Activated CD8-positive, alpha-beta memory T cell treated with anti-CD3 and anti-CD28 coated beads, Interleukin-2, amount 10 ng/mL, durations not matched to agents 7 days and 5 days (primary cell): ENCODE results near the gene DNAJB8. TPM values are rescaled to one million over a fixed set of nuclear protein-coding genes. Genes with fewer than 3 reads are reported as not detected.

ENCODE experiments used
- ATAC-seq: fragments of 150-1000 bp; cut with Tn5 transposase; one replicate; pipeline ENCODE4 v1.10.0; 2021; ENCODE audit warnings: moderate library complexity
- CTCF ChIA-PET: fragments of 350-600 bp; sonication (Branson Sonifier 250); formaldehyde crosslinking; loops from one replicate; lab custom pipeline; 2021; ENCODE audit warnings: antibody characterized with exemption; lab: Charles Lee
- DNase-seq: peaks from one replicate; pipeline ENCODE4 v3.0.0-alpha.2; 2020
- H3K27ac Mint-ChIP-seq: one replicate; pipeline ENCODE4 v1.8.0; 2021; ENCODE audit warnings: mild to moderate bottlenecking, mixed read lengths
- H3K27me3 Mint-ChIP-seq: one replicate; pipeline ENCODE4 v1.8.0; 2021; ENCODE audit warnings: mixed read lengths
- H3K36me3 Mint-ChIP-seq: one replicate; pipeline ENCODE4 v1.8.0; 2021; ENCODE audit warnings: mild to moderate bottlenecking, mixed read lengths
- H3K4me1 Mint-ChIP-seq: one replicate; pipeline ENCODE4 v1.8.0; 2021; ENCODE audit warnings: mixed read lengths
- H3K4me3 Mint-ChIP-seq: one replicate; pipeline ENCODE4 v1.8.0; 2021; ENCODE audit warnings: mild to moderate bottlenecking, moderate library complexity, mixed read lengths
- H3K9me3 Mint-ChIP-seq: one replicate; pipeline ENCODE4 v1.8.0; 2022; ENCODE audit warnings: low read depth, mixed read lengths
- total RNA-seq, 2 experiments: library from RNA; stranded (reverse); gene quantifications; one replicate each; pipeline ENCODE4 v1.2.3, GENCODE V29; 2021

Gene DNAJB8
- total RNA-seq, 2 experiments from 2014 or later: not detected

DNA sequence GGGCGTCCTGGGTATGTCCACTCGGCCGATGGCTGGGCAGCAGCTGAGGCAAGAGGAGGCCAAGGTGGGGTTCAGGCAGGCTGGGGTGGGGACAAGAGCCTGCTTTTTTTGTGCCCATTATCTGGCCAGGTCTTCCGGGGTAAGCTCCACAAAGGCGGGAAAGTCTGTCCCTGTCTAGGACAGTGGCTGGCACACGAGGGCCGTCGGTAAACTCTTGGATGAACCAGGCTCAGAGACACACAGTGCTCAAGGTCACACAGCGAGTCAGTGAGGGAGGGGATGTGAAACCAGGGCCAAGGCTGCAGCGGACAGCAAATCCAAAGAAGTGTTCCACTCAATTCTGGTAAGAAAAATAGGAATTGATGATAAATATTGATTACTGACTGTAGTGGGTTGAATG is 2.9 kb downstream of the DNAJB8 start:
- Mint-ChIP-seq H3K27ac (no peak overlapping the region), H3K4me1 (peaks cover 7% of the 10 kb centered on the region), H3K9me3 (no peaks in the 10 kb centered on the region), H3K4me3 (no peak overlapping the region), H3K36me3 (no peaks in the 10 kb centered on the region), H3K27me3 (peaks cover 7% of the 10 kb centered on the region)
- CTCF ChIA-PET: interaction anchor here (1.3 kb wide), 1 partner anchor 38 kb away, joined by 5 read pairs; no protein-coding TSS in a partner anchor
- ATAC-seq: no peak
- DNase-seq: no peak

- H3K4me3 Mint-ChIP-seq: no peak overlapping the region
- H3K27me3 Mint-ChIP-seq: peaks cover 7% of the 10 kb centered on the region
- CTCF ChIA-PET: interaction anchor here (1.3 kb wide), 1 partner anchor 37 kb away, joined by 5 read pairs; no protein-coding TSS in a partner anchor
- ATAC-seq (no peak), DNase-seq (no peak)
- no peaks in the 10 kb centered on the region for H3K9me3 Mint-ChIP-seq
- no peaks in the 10 kb centered on the region for H3K36me3 Mint-ChIP-seq
- no peak overlapping the region for H3K27ac Mint-ChIP-seq
- peaks cover 7% of the 10 kb centered on the region for H3K4me1 Mint-ChIP-seq
These were observed 3.3 kb downstream of the DNAJB8 start for GRCh38 chr3:128463354-128463753.

GRCh38 chr3:128462931-128463330 is 3.8 kb downstream of the DNAJB8 start:
- CTCF ChIA-PET: no interaction called here
- Mint-ChIP-seq H3K9me3 (no peaks in the 10 kb centered on the region), H3K27ac (no peak overlapping the region), H3K36me3 (no peaks in the 10 kb centered on the region), H3K4me3 (no peak overlapping the region), H3K27me3 (peaks cover 7% of the 10 kb centered on the region), H3K4me1 (peaks cover 7% of the 10 kb centered on the region)
- DNase-seq (no peak), ATAC-seq (no peak)

DNA sequence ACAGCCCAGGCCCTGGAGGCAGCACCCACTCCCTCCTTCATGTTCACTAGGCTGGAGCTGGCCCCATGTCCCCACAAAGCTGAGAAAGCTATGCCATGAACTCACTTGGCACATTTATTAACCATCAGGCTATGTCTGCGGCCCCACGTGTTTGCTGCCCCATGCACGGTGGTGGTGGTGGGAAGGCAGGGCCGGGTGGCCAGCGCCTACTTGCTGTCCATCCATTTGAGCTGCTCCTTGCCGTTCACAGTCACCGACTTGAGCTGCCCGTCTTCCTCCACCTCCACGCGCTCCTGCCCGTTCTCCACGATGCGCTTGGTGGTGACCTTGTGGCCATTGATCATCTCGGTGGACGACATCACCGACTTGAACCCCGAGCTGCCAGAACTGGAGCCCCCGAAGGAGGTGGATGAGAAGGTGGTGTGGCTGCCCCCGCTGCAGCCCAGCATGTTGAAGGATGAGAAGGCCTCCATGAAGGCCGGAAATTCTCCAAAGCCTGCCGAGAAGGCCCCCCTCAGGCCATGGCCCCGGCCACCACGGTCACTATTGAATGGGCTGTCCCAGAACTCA is 4.3 kb downstream of the DNAJB8 start:
- H3K4me3 Mint-ChIP-seq: no peak overlapping the region
- CTCF ChIA-PET: no interaction called here

GRCh38 chr3:128461731-128462130 is 5.0 kb downstream of the DNAJB8 start:
- no peak overlapping the region for H3K27ac Mint-ChIP-seq

More for the DNA sequence above, 4.3 kb downstream of the DNAJB8 start:
- H3K27me3 Mint-ChIP-seq: peaks cover 7% of the 10 kb centered on the region
- H3K9me3 Mint-ChIP-seq: no peaks in the 10 kb centered on the region
- no peaks in the 10 kb centered on the region for H3K36me3 Mint-ChIP-seq
- no peak overlapping the region for H3K27ac Mint-ChIP-seq
- DNase-seq: no peak
- H3K4me1 Mint-ChIP-seq: peaks cover 7% of the 10 kb centered on the region
- no peak for ATAC-seq

GRCh38 chr3:128459461-128459820 is 7.2 kb downstream of the DNAJB8 start:
- no peaks in the 10 kb centered on the region for H3K9me3 Mint-ChIP-seq
- H3K4me3 Mint-ChIP-seq: no peak overlapping the region
- CTCF ChIA-PET: no interaction called here
- DNase-seq: no peak
- no peak overlapping the region for H3K27ac Mint-ChIP-seq
- ATAC-seq: no peak
- H3K27me3 Mint-ChIP-seq: peaks cover 17% of the 10 kb centered on the region
- no peaks in the 10 kb centered on the region for H3K4me1 Mint-ChIP-seq
- H3K36me3 Mint-ChIP-seq: no peaks in the 10 kb centered on the region

More at GRCh38 chr3:128461731-128462130, 5.0 kb downstream of the DNAJB8 start:
- Mint-ChIP-seq H3K36me3 (no peaks in the 10 kb centered on the region), H3K4me1 (no peaks in the 10 kb centered on the region), H3K4me3 (no peak overlapping the region), H3K9me3 (no peaks in the 10 kb centered on the region), H3K27me3 (peaks cover 7% of the 10 kb centered on the region)
- DNase-seq (no peak), ATAC-seq (no peak)
- CTCF ChIA-PET: no interaction called here

GRCh38 chr3:128458746-128459460 is 7.8 kb downstream of the DNAJB8 start:
- CTCF ChIA-PET: no interaction called here
- peaks cover 20% of the 10 kb centered on the region for H3K27me3 Mint-ChIP-seq
- H3K9me3 Mint-ChIP-seq: no peaks in the 10 kb centered on the region
- ATAC-seq: no peak
- H3K36me3 Mint-ChIP-seq: no peaks in the 10 kb centered on the region
- no peak overlapping the region for H3K4me3 Mint-ChIP-seq
- H3K27ac Mint-ChIP-seq: no peak overlapping the region
- no peaks in the 10 kb centered on the region for H3K4me1 Mint-ChIP-seq
- no peak for DNase-seq

DNA sequence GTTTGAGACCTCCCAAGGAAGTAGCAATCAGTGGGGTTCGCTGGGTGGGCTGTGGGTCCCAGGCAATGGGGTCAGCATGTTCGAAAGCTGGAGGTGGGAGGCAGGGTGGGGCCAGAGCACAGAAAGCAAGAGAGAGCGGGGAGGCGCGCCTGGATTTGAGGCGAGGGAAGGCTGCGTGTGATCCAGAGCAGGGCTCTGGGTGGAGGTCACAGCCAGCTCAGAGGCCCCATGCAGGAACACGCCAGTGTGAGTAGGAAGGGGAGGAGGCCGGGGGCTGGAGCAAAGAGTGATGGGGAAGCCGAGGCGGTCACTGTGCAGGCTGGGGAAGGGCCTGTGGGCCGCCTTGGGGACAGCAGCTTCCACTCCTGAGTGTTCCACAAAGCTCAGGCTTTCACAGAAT is 8.8 kb downstream of the DNAJB8 start:
- CTCF ChIA-PET: no interaction called here

GRCh38 chr3:128456776-128457715 is 9.6 kb downstream of the DNAJB8 start:
- no peak for ATAC-seq
- no peak for DNase-seq
- no peaks in the 10 kb centered on the region for H3K4me1 Mint-ChIP-seq
- H3K27me3 Mint-ChIP-seq: peaks cover 21% of the 10 kb centered on the region
- CTCF ChIA-PET: no interaction called here
- no peaks in the 10 kb centered on the region for H3K9me3 Mint-ChIP-seq
- H3K4me3 Mint-ChIP-seq: no peak overlapping the region
- no peaks in the 10 kb centered on the region for H3K36me3 Mint-ChIP-seq
- H3K27ac Mint-ChIP-seq: no peak overlapping the region

More for the DNA sequence above, 8.8 kb downstream of the DNAJB8 start:
- H3K4me3 Mint-ChIP-seq: no peak overlapping the region
- H3K27ac Mint-ChIP-seq: no peak overlapping the region
- H3K4me1 Mint-ChIP-seq: no peaks in the 10 kb centered on the region
- no peaks in the 10 kb centered on the region for H3K9me3 Mint-ChIP-seq
- no peaks in the 10 kb centered on the region for H3K36me3 Mint-ChIP-seq
- DNase-seq (no peak), ATAC-seq (no peak)
- peaks cover 21% of the 10 kb centered on the region for H3K27me3 Mint-ChIP-seq

- no peaks in the 10 kb centered on the region for H3K36me3 Mint-ChIP-seq
- H3K9me3 Mint-ChIP-seq: no peaks in the 10 kb centered on the region
- CTCF ChIA-PET: no interaction called here
- H3K4me1 Mint-ChIP-seq: no peaks in the 10 kb centered on the region
- no peak overlapping the region for H3K27ac Mint-ChIP-seq
- no peak for ATAC-seq
- H3K27me3 Mint-ChIP-seq: peaks cover 21% of the 10 kb centered on the region
- H3K4me3 Mint-ChIP-seq: no peak overlapping the region
- no peak for DNase-seq
These were observed 10.6 kb downstream of the DNAJB8 start for GRCh38 chr3:128455786-128456748.

DNA sequence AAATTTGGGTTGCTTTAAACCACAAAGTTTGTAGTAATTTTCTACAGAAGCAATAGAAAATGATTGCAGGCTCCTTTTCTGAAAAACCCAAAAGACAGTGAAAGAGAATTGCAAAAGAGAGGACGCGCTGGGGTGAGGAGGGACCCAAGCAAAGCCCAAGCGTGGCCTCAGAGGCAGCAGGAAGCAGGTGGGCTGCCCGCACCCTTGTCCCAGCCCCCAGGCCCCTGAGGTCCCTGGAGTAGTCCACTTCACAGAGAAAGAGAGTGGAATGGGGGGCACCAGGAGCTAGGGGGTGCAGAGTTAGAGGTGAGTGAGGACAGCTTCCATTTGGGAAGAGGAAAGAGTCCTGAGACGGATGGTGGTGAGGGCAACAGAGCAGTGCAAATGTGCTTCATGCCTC is 11.6 kb downstream of the DNAJB8 start:
- CTCF ChIA-PET: no interaction called here
- peaks cover 3% of the 10 kb centered on the region for H3K4me1 Mint-ChIP-seq

DNA sequence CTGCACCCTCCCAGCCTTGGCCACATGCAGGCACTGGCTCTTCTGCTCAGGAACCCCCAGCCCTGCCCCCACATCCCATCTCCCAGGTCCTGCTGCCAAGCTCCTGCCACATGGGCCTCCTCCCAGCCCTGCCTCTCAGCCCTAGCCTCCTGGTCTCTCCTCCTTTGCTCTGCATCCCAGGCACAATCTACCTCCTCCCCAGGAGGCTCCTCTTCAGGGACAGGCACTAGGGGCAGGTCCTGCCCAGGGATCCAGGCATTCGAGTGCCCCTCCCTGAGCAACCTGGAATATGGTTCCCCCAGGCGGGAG is 12.4 kb downstream of the DNAJB8 start:
- no peak overlapping the region for H3K4me3 Mint-ChIP-seq
- H3K4me1 Mint-ChIP-seq: peaks cover 3% of the 10 kb centered on the region
- H3K9me3 Mint-ChIP-seq: no peaks in the 10 kb centered on the region
- H3K36me3 Mint-ChIP-seq: peaks cover 3% of the 10 kb centered on the region
- H3K27me3 Mint-ChIP-seq: peaks cover 21% of the 10 kb centered on the region
- DNase-seq: no peak
- no peak overlapping the region for H3K27ac Mint-ChIP-seq
- no peak for ATAC-seq
- CTCF ChIA-PET: no interaction called here

More for the DNA sequence above, 11.6 kb downstream of the DNAJB8 start:
- peaks cover 21% of the 10 kb centered on the region for H3K27me3 Mint-ChIP-seq
- DNase-seq: no peak
- H3K36me3 Mint-ChIP-seq: peaks cover under 1% of the 10 kb centered on the region
- no peak overlapping the region for H3K27ac Mint-ChIP-seq
- ATAC-seq: no peak
- H3K4me3 Mint-ChIP-seq: no peak overlapping the region
- no peaks in the 10 kb centered on the region for H3K9me3 Mint-ChIP-seq
